Stimulated activated CD4-positive, alpha-beta T cell treated with anti-CD3 and anti-CD28 coated beads, Interleukin-2, amount 100 ng/mL, for 24 hours (primary cell): ENCODE data around the gene TBX1.
"Not testable (repeated sequence)": the region's sequence is repeated elsewhere in the genome, so short reads cannot be mapped to it uniquely, and the experiment has no call there.

Experiments
- DNase-seq, 2 donors: peaks; one replicate each; pipeline ENCODE4 v3.0.0-alpha.2; 2020

The TBX1 gene

DNA sequence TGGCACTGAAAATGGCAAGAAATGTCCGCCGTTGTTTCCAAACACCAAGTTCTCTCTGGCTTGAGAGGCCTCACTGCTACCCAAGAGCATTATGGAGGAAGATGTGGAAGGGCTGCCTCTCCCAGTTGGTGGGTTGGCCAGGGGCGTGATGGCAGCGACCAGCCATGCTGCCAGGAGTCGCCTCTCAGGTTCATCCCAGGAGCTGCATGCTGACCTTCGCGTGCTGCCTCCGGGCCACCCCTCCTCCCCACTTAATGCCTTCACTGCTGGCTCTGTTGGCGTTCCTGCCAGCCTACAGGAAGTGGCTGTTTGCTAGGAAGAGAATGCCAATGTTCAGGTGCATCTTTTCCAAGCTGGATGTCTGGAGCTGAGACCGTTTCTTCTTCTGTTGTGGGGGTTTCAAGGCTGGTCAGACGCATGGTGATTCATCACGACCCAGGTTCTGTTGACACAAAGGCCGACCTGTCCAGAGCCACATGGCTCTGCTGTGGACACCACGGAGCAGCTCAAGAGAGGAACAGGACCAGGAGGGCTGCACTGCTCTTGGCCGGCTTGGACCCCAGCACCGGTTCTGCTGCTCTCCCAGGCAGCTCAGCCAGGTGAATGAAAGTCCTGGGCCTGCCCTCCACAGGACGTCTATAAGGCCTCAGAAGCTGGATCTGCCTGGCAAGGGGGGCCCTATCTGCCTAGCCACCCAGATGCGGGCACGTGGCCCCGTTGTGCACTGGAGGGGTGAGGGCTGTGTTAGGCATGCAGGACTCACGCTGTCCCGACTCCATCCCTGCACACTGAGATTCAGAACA is 25.1 kb downstream of the TBX1 start:
- DNase-seq: no peak

DNA sequence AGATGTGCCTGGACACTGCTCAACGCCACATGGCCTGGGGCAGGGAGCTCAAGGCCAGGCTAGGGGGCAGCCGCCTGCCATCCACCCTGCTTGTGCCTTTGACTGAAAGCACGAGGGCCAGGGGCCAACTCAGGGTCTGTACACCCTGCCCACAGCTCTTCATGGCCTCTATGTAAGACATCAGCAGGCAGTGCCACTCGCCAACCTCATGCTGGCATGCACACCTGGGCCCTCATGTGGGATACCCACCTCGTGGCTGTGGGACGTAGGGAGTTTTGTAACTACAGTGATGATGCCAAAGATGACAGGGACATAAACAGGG is 25.6 kb downstream of the TBX1 start:
- no peak for DNase-seq

DNA sequence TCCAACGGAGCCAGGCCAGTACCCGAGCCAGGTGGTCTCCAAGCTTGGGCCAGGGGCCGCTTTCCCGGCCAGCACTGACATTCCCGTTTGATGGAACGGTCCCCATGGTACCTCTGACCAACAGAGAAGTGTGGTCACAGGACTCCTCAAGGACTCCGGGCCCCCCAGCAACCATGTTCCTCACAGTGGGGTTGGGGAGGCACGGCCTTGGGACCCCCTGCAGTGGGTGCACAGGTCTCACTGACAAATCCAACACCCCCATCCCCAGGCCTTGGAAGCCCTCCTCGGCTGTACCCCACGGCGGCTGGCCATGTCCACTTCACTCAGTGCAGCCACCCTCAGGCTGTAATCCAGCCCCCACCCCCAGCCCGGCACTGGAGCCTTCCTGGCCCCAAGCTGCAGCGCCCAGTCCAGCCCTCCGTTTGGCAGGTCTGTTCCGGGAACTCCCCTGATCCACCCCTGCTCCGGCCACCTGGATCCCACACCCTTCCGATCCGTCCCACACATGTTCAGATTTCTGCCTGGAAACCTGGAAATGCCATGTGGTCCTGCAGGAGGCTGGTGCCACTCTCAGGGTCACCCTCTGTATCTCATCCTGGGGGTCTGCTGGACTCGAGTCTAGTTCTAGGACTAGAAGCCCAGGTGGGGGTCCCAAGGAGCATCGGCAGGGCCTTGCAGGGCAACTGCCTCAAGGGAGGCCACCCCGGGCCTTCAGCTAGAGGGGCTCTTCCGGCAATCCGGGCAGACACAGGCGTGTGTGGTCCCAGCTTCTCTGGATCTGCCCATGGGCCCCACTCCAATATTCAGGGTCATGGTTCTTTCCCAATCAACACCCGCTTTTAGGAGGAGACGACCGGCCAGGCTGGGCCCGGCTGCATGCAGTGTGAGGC is 26.6 kb downstream of the TBX1 start:
- DNase-seq: no peak

DNA sequence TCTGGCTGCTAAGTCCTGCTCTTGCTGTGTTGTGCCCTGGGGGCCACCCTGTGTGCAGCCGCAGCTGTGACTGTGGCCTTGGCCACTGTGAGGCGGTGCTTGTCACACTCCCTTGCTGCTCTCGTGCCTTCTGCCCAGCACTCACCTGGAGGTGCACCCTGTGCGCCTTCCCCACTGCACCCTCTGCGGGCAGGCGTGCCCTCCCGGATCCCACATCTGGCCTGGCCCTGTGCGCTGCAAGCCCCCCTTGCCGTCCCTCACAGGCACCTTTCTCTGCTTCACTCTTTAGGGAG is 27.2 kb downstream of the TBX1 start:
- DNase-seq: no peak

DNA sequence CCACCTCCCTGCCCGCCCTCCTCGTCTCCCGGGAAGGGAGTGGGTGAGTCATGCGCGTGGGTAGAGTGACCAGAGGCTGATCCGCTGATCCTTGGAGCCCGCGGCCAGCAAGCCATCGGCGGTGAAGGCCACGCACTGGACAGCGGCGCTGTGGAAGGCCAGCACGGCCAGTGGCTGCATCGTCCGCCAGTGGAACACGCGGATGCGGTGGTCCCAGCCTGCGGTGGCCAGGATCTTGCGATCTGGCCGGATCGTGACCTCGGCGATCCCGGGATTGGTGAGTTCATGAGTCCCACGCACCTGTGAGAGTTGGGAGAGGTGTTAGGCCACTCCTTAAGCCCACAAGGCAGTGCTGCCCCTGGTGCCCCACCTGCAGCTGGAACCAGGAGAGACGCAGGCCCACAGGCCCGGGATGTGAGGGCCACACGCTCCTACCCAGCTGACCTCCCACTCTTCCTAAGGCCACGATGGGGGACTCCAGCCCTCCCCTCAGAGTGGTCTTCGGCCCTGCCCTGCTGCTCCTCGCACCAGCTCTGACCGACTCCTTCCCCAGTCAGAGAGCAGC is 28.2 kb downstream of the TBX1 start:
- no peak for DNase-seq

DNA sequence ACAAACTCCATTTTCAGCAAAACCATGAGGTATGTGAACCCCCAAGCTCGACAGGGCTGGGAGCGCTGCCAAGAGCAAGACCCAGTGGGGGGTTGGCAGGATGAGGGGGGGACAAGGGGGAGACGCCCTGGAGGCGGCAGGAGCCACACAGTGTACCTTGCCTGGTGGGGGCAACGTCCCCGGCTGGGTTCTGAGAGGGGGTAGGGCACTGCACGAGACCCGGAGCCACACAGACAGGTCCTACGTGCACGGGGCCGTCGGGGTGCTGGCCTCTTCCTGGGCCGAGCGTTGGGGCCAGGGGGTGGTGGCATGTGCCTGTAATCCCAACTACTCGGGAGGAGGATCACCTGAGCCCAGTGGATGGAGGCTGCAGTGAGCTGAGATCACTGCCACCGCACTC is 28.8 kb downstream of the TBX1 start:
- no peak for DNase-seq

DNA sequence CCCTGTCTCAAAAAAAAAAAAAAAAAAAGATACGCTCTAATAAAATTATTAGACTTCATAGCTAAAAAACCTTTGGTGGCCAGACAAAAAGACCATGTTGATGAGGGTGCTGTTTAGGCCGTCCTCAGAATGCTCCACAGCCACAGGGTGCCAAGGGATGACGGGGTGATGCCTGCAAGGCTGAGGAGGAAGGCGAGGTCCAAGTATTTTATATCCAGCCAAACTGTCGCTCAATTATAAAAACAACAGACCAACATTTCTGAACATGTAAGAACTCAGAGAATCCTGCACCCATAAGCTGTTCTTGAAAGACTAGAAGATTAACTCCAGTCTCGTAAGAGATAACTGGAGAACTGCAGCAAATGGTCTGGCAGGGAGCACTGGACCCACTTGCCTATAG is 29.2 kb downstream of the TBX1 start:
- DNase-seq: no peak

DNA sequence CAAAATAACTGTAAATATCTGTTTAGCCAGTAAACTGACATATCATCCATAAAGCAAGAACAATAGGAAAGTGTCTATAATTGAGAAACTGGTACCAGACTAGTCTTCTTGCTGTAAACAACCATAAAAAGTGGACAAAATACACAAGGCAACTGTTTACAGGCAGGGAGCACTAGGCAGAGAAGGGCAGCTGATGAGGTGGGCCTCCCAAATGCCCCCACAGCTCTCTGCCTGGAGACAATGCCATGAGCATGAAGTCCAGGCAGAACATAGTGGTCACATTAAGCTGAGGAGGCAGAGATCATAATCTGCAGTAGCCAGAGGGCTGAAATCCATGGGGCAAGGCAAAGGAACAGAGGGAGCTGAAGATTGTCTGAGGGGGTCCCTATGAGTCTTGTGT is 30.7 kb downstream of the TBX1 start:
- no peak for DNase-seq

DNA sequence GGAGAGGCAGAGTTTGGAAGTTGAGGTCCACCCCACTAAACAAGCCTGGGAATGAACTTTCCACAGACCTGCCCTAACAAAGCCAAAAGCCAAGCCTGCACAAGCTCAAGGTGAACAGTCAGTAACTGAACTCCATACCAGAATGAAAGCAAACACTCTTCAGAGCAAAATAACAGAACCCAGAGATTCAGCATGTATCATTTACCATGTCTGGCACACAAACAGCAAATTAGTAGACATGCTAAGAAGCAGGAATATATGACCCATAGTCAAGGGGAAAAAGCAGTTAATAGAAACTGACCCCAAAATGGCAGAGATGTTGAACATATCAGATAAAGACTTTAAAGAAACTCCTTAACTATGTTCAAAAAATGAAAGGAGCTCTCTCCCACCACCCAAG is 31.3 kb downstream of the TBX1 start:
- no peak for DNase-seq

DNA sequence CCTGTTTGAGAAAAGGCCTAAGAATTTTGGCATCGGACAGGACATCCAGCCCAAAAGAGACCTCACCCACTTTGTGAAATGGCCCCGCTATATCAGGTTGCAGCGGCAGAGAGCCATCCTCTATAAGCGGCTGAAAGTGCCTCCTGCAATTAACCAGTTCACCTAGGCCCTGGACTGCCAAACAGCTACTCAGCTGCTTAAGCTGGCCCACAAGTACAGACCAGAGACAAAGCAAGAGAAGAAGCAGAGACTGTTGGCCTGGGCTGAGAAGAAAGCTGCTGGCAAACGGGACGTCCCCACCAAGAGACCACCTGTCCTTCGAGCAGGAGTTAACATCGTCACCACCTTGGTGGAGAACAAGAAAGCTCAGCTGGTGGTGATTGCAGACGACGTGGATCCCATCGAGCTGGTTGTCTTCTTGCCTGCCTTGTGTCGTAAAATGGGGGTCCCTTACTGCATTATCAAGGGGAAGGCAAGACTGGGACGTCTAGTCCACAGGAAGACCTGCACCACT is 31.9 kb downstream of the TBX1 start:
- not testable (repeated sequence) for DNase-seq

DNA sequence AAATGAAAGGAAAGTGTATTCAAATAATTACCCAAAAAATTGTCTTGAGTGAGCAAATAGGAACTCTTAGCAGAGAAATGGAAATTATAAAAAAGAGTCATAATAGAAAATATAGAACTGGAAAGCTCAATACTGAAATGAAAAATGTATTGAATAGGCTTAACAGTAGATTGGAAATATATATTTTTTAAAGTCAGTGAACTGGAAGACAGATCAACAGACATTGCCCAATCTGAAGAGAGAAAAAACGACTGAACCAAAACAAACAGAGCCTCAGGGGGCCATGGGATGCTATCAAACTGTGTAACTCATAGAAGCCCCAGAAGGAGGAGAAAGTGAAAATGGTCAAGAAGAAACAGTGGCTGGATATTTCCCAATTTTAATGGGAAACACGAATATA is 32.6 kb downstream of the TBX1 start:
- no peak for DNase-seq

DNA sequence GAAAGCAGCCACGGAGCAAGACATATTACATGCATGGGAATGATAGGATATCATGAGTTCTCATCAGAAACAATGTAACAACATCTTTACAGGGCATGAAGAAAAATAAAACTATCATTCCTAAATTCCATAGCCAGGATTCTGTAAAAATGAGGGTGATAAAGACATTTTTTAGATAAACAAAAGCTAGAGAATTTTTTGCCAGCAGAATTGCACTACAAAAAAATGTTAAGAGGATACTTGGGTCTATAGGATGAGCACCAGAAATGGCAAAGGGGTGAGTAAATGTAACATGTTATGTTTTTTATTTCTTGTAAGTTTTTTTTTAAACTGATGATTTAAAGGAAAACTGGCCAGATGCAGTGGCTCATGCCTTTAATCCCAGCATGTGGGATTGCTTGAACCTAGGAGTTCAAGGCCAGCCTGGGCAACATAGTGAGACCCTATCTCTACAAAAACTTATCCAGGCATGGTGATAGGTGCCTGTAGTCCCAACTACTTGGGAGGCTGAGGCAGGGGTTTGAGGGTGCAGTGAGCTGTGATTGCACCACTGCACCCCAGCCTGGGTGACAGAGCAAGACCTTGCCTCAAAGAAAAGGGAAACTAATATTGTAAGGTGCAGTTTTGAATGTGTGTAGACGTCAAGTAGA is 33.2 kb downstream of the TBX1 start:
- DNase-seq: no peak

DNA sequence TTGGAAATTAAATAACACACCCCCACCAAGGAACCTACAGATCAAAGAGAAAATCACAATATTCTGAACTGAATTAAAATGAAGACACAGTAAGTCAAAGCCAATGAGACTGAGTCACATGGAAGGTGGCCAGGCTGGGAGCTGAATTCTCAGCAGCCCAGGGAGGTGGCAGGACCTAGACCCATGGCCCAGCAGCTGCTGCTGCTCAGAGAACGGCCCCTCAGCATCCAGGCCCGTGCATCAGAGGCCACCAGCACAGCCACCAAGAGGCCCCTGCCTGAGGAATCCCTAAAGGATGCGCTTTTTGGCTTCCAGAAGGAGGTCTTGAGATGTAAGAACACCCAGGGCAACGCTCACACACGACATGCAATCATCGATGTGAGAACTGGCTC is 35.0 kb downstream of the TBX1 start:
- DNase-seq: no peak

DNA sequence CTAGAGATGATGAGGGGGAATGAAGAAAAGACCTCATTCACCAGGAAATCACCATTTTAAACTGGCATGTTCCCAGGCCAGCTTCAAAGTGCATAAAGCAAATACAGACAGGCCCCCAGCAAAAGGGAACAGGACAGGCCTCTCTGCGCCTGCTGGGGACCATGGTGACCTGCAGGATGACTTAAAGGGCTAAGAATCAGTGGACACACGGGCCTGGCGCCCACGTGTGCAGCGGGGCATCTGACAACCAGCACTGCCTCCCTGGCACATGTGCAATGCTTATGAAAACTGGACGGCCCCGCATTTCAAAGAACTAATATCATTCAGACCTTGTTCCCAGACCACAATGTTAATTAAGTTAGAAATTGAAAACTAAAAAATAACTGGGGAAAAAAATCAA is 35.6 kb downstream of the TBX1 start:
- DNase-seq: no peak

DNA sequence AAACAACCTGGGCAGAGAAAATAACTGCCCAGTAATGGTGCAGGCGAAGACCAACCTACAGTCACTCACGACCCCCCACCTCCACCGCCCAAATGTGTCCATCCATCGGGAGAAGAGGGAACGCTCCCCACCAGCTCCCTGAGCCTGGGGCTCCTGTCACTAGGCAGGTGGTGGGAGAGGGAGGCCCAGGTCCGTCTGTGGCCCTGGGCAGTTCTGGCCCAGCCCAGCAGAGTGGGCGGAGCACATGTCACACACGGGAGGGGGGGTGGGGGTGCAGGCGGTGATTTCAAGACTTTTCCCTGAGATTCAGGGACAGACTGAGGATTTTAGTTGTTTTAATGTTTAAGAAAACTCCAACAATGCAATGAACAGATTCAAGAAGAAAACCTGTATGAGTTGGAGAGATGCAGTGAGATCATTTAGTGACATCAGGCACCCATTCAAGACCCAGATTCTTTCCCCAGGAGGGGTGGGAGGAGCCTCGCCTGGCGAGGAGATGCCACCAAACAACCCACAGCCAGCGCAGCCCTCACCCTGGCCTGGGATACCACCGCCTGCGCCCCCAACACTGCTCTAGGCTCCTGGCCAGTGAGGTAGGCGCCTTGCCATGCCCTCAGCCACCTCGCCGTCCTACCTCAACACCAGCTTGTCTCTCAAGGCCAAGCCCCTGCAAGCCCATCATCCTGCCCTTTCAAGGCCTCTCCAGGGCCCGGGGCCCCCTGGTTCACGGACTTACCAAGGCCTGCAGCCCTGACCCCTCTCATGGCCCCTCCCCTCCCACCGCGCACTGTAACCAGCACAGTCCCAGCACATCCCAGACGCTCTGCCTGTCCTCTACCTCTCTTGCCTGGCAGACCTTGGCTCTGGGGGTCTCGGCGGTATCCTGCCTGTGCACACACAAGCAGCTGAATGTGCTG is 36.8 kb downstream of the TBX1 start:
- no peak for DNase-seq

DNA sequence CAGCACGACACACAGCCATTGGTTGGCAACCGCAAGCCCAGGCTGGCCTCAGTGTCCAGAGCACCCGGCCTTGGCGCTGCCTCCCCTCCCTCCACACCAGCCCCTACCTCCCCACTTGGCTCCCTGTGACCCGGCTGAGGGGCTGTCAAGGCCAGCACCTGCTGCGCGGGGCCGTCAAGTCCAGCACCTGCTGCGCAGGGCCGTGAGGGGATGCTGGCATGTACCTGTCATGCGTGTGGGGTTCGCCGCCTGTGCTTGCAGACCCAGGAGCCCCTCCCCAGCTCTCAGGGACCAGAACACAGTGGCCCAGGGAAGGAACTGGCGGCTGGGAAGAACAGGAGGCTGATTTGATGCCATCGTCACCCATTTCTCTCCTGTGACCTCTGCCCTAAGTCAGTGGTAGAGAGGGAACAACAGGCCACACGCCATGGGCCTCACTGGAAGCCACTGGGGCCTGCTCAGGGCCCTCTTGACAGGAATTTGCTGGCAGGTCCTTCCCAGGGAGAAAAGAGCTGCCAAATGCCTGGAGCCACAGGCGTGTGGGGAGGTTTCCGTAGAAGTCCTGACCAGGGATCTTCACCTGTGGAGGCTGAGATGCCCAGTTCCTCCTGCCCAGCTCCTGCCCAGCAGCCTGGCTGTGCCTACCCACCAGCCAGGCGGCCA is 37.6 kb downstream of the TBX1 start:
- no peak for DNase-seq

DNA sequence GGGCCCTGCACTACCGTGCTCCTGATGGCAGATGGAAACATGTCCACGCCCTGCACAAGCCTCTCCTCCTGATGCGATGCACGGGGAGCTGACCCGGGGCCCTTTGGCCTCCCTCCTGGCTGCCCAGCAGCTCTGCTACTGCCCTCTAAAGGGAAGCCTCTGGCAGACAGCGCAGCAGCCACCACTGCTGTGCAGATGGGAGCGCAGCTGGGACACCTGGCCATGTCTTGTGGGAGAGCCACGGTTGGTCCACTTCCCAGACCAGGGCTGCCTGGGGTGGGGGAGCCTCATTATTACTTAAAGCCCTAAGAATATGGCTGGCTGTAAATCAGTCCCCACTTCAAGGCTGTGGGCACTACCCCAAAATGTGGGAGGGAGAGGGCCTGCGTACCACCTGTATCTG is 38.3 kb downstream of the TBX1 start:
- no peak for DNase-seq

DNA sequence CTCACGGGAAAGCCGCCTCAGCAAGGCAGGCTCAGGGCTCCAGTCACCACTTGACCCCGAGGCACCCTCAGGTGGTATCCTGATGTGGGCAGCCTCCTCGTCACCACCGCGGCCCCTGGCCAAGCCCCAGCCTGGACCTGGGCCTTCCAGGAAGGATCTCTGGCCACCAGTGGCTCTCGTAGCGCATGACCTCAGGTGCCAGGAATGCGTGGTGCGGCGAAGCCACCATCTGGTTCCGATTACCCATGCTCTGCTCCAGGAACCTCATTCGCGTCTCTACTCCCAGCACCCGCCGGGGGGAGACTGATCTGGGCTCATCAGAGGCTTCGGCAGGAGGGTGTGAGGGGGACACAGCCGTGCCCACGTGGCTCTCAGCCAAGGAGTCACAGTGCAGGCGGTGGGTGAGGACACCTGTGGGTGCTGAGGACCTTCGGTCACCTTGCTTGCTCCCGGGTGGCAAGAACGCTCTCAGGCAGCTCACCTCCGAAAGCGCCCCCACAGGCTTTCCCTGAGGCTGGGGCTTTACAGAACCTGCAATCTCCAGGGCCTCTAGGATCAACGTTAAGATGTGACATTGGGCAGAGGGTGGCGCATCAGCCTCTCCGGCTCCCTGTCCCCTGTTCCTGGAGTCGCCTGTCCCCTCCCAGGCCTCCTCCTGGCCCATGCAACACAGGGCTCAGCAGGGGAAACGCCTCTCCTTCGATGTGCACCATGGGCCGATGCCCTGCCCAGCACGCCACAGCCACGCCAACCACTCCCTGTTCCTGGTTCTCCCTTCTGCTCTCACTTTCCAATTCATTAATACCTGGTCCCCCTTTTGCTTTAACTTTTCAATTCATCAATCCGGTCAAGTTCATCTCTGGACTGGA is 39.0 kb downstream of the TBX1 start:
- DNase-seq: no peak

DNA sequence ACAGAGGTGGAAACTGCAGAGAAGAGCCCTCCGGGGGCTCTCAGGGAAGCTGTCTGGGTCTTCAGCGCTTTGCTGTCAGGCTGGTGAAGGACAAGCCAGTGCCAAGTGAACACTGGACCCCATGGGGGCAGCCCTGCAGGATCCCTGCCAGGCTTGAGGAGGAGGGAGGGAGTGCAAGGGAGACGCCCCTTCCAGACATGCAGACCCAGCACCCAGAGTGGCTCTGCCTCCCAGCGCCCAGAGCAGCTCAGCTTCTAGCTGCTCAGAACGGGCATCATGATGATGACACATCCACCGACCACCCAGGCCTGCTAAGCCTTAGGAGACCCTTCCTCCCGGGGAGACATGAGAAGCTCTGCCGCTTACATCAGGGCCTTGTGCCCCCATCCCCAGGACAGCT is 39.7 kb downstream of the TBX1 start:
- DNase-seq: no peak

DNA sequence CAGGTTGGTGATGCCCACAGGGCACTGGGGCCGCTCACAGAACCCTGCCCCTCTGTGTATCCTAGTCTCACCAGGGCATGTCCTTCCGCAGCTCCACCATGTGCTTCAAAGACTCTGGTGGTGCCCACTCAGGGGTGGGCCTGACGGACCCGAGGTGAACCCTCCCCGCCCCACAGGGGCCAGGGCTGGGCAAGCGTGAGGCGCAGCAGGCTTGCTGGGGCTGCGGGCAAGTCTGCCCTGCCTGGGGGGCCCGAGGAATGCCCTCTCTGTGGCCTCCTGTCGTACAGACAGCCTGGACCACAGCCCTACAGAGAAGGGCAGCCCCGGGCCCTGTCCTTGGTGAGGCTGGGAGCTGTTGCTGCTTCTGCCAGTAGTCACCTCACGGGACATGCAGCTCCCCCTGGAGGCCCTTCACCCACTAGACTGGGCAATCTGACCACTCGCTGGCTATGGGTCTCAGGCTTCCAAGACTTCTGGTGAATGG is 40.2 kb downstream of the TBX1 start:
- DNase-seq: no peak
